ENCODE results near the gene MRM1.

Gene MRM1

DNA sequence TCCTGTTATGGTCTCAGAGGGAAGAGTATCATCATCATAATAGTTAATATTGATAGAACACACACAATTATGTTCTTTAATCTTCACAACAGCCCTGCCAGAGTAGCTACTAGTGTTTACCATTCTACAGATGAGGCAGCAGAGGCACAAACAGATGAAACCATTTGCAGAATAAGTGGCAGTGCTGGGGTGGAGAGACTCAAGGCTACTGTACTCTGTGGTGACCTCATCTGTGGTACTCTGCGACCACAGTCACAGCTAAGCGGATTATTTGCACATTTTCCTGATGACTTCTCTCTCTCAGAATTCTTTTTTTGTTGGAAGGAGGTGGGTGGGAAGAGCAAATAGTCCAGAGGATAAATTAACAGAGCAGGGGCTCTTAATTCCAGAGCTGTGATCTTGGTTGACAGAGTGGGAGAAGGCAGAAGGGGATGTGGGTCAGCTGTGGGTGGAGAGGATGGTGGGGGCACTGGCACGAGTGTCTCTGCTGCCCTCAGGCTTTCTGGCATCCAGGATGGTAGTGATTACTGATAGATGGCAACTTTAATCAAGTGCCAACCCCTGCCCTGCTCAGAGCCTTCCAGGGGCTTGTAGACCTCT lies 41.8 kb downstream of the MRM1 start:
- no peak overlapping the region for H3K27ac ChIP-seq
- TF ChIP-seq ZFX (IDR thresholded peaks at IDR 0.05) (no peak), CTCF (conservative IDR thresholded peaks at IDR 0.05) (no peak)

GRCh38 chr17:36645422-36645821 lies 44.0 kb downstream of the MRM1 start:
- no peak for TF ChIP-seq CTCF (conservative IDR thresholded peaks at IDR 0.05)
- no peak for TF ChIP-seq ZFX (IDR thresholded peaks at IDR 0.05)
- no peak overlapping the region for H3K27ac ChIP-seq

DNA sequence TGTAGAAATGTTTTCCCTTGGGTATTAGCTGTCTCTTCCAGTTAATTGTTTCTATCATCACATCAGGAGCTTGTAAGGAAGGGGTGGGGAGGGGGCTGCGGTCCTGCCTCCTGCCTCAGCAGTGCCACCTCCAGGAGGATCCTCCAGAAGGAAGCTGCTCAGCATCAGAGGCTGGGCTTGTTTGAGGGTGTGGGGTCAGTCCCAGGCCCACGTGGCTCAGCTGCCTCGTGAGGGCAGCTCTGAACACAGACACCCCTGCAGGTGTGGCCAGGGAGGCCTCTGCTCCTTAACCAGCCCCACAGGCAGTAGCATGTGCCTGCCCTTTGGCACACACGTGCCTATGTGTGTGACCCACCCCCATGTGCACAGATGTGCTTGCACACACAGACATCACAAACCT lies 46.3 kb downstream of the MRM1 start:
- no peak for TF ChIP-seq ZFX (IDR thresholded peaks at IDR 0.05)
- TF ChIP-seq CTCF (conservative IDR thresholded peaks at IDR 0.05) = no peak

GRCh38 chr17:36650096-36650775 lies 48.9 kb downstream of the MRM1 start:
- TF ChIP-seq CTCF (conservative IDR thresholded peaks at IDR 0.05) (no peak), ZFX (IDR thresholded peaks at IDR 0.05) (no peak)
- no peak overlapping the region for H3K27ac ChIP-seq

More for the DNA sequence above, 46.3 kb downstream of the MRM1 start:
- no peak overlapping the region for H3K27ac ChIP-seq

DNA sequence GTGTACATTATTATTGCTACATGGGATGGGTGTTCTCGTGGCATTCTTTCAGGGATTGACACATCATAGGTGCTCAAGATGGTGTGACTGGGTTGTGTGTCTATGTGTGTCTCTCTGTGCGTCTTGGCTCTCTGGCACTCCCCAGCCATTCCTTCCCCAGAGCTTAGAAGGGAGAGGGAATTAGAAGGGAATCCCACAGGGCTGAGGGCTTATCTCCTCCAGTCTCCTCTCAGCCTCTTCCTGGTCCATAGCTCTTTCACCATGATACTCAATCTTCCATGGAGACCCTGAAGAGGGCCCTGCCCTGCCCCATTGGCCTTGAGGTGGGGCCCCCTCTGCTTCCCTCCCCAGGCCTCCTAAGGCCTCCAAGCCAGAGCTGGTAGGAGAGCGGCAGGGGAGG lies 52.0 kb downstream of the MRM1 start:
- TF ChIP-seq ZFX (IDR thresholded peaks at IDR 0.05) (no peak), CTCF (conservative IDR thresholded peaks at IDR 0.05) (no peak)
- no peak overlapping the region for H3K27ac ChIP-seq

DNA sequence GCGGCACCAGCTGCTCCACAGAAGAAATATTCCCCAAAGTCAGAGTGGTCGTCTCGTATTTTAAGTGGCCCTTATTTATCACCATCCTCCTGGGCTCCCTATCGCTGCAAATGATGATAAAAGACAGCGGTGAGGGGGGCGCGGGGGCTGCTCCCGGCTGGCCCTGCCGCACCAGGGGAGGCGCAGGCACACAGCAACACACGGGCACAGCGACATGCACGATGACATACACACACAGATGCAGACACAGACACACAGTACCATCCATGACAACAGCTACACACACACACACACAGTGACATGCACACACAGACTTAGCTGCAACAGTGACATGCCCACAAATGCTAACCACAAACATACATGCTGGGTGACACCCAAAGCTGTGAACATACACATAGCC lies 52.5 kb downstream of the MRM1 start:
- H3K27ac ChIP-seq = no peak overlapping the region
- TF ChIP-seq CTCF (conservative IDR thresholded peaks at IDR 0.05) = no peak
- TF ChIP-seq ZFX (IDR thresholded peaks at IDR 0.05) = no peak

DNA sequence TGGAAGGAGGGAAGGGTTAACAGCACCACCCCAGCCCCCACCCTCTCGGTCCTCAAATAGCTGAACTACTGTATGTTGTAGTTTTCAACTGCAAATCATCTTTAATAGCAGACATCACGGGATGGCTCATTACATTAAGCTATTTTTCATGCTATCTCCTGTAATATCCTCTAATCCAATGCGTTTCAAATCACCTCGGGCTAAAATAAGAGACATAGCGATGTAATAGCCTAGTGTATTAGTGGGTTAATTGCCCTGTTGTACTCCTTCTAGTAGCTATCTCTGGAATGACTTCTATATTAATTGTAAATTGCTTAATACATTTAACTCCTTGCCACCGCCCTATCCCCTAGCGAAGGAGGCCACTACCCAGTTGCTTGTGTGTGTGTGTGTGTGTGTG lies 54.3 kb downstream of the MRM1 start:
- no peak overlapping the region for H3K27ac ChIP-seq
- TF ChIP-seq CTCF (conservative IDR thresholded peaks at IDR 0.05) (no peak), ZFX (IDR thresholded peaks at IDR 0.05) (no peak)
